LNCaP clone FGC (cell line): Measurements from ENCODE around the gene ZNF362.

Experiments
- DNase-seq: peaks from one replicate; pipeline ENCODE4 v3.0.0-alpha.2; 2011; ENCODE audit warnings: low read depth
- H3K4me3 ChIP-seq: 2 replicates; pipeline ENCODE4 v1.5.1; 2011; ENCODE audit warnings: mild to moderate bottlenecking, low read depth, low read length, control low read depth
- TF ChIP-seq, protein P1 (sequence below): IDR thresholded peaks from 2 replicates; pipeline ENCODE4 v1.5.1; 2012; ENCODE audit warnings: mild to moderate bottlenecking; ENCODE audit not compliant: control insufficient read depth, insufficient read depth; ENCODE audit errors: extremely low read depth

Gene ZNF362

GRCh38 chr1:33298623-33299277 lies 42.5 kb downstream of the ZNF362 start:
- TF ChIP-seq, protein P1, sequence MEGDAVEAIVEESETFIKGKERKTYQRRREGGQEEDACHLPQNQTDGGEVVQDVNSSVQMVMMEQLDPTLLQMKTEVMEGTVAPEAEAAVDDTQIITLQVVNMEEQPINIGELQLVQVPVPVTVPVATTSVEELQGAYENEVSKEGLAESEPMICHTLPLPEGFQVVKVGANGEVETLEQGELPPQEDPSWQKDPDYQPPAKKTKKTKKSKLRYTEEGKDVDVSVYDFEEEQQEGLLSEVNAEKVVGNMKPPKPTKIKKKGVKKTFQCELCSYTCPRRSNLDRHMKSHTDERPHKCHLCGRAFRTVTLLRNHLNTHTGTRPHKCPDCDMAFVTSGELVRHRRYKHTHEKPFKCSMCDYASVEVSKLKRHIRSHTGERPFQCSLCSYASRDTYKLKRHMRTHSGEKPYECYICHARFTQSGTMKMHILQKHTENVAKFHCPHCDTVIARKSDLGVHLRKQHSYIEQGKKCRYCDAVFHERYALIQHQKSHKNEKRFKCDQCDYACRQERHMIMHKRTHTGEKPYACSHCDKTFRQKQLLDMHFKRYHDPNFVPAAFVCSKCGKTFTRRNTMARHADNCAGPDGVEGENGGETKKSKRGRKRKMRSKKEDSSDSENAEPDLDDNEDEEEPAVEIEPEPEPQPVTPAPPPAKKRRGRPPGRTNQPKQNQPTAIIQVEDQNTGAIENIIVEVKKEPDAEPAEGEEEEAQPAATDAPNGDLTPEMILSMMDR, result peak; percentile 70
- DNase-seq, result peak; percentile 17
- H3K4me3 ChIP-seq, result no peak overlapping the region

- DNase-seq, result no peak
- no peak overlapping the region for H3K4me3 ChIP-seq
- TF ChIP-seq, protein P1, result no peak
Observed at GRCh38 chr1:33299461-33300155, 43.3 kb downstream of the ZNF362 start.

- DNase-seq, result peak; percentile 36
- H3K4me3 ChIP-seq, result no peak overlapping the region
- TF ChIP-seq, protein P1, result no peak
Observed at GRCh38 chr1:33300673-33301072, 44.4 kb downstream of the ZNF362 start.

DNA sequence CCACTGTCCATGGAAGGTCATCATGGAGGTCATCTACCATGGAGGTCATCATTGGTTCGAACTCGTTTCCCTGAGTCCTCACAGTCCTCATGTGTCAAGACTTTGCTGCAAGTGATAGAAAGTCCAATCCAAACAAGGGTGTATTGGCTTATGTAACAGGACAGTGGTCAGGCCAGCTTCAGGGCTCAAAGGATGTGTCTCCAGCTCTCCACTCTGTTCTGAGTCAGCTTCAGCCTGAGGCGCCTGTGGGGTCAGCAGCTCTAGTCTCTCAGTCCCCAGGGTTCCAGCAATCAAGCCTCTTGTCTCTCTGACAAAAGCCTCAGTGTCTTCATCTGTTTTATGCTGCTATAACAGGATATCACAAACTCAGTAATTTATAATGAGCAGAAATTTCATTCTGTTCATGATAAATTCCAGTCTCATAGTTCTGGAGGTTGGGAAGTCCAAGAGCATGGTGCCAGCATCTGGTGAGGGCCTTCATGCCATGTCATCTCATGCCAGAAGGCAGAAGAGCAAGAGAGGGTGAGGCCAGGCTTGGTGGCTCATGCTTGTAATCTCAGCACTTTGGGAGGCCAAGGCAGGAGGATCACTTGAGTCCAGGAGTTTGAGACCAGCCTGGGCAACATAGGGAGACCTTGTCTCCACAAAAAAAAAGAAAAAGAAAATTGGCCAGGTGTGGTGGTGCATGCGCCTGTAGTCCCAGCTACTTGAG lies 45.1 kb downstream of the ZNF362 start:
- no peak overlapping the region for H3K4me3 ChIP-seq
- DNase-seq, result no peak
- TF ChIP-seq, protein P1, result no peak

- TF ChIP-seq, protein P1, result no peak
- DNase-seq, result no peak
- H3K4me3 ChIP-seq, result no peak overlapping the region
Observed at GRCh38 chr1:33302325-33302724, 46.0 kb downstream of the ZNF362 start.

- DNase-seq, result no peak
- TF ChIP-seq, protein P1, result no peak
- H3K4me3 ChIP-seq, result no peak overlapping the region
Observed at GRCh38 chr1:33305016-33305415, 48.7 kb downstream of the ZNF362 start.
